Stimulated activated naive B cell treated with anti-CD40 and anti-IgM and Interleukin-4, amounts not matched to agents 10 μg/mL and 1 μg/mL and 100 μg/mL, for 72 hours (primary cell): Measurements from ENCODE around the gene MSI2.

Source experiments
- ATAC-seq, 2 donors: fragments of 150-1000 bp; cut with Tn5 transposase; replicated peaks; 2 replicates each; pipeline ENCODE4 v1.10.0; 2021; ENCODE audit warnings: moderate library complexity in 1 of 2
- DNase-seq: peaks from one replicate; pipeline ENCODE4 v3.0.0; 2021
- H3K27ac Mint-ChIP-seq: one replicate; pipeline ENCODE4 v1.8.0; 2022; ENCODE audit warnings: mild to moderate bottlenecking, mixed read lengths
- H3K27me3 Mint-ChIP-seq, 2 donors: one replicate each; pipeline ENCODE4 v1.8.0; 2022; ENCODE audit warnings: mixed read lengths in 2 of 2
- H3K36me3 Mint-ChIP-seq, 2 donors: one replicate each; pipeline ENCODE4 v1.8.0; 2022; ENCODE audit warnings: mixed read lengths in 2 of 2, mild to moderate bottlenecking in 1 of 2
- H3K4me1 Mint-ChIP-seq, 2 donors: one replicate each; pipeline ENCODE4 v1.8.0; 2022; ENCODE audit warnings: mixed read lengths in 2 of 2, mild to moderate bottlenecking in 1 of 2
- H3K4me3 Mint-ChIP-seq, 2 donors: one replicate each; pipeline ENCODE4 v1.8.0; 2022; ENCODE audit warnings: mild to moderate bottlenecking in 2 of 2, mixed read lengths in 2 of 2, moderate library complexity in 1 of 2
- H3K9me3 Mint-ChIP-seq, 2 donors: one replicate each; pipeline ENCODE4 v1.8.0; 2022; ENCODE audit warnings: mixed read lengths in 2 of 2, mild to moderate bottlenecking in 1 of 2

The MSI2 gene

GRCh38 chr17:57724729-57725125, 468.4 kb downstream of the MSI2 start:
- H3K9me3 Mint-ChIP-seq, result no peaks in the 10 kb centered on the region
- H3K27me3 Mint-ChIP-seq, result peaks cover 14 to 17% of the 10 kb centered on the region in 2 donors
- H3K36me3 Mint-ChIP-seq, result no peaks in the 10 kb centered on the region
- peaks cover 28 to 41% of the 10 kb centered on the region in 2 donors for H3K4me1 Mint-ChIP-seq
- no peak for DNase-seq
- no peak overlapping the region for H3K27ac Mint-ChIP-seq
- H3K4me3 Mint-ChIP-seq, result no peak overlapping the region
- no peak for ATAC-seq

- Mint-ChIP-seq H3K27me3 (peaks cover 14 to 17% of the 10 kb centered on the region in 2 donors), H3K9me3 (no peaks in the 10 kb centered on the region), H3K4me1 (peaks cover 35 to 50% of the 10 kb centered on the region in 2 donors), H3K27ac (peak overlapping the region; percentile 62), H3K36me3 (no peaks in the 10 kb centered on the region), H3K4me3 (no peak overlapping the region)
- no peak for DNase-seq
- ATAC-seq, result no peak
Measured at GRCh38 chr17:57726213-57726790, 470.0 kb downstream of the MSI2 start.

GRCh38 chr17:57726838-57727237, 470.5 kb downstream of the MSI2 start:
- Mint-ChIP-seq H3K27me3 (peaks cover 14 to 17% of the 10 kb centered on the region in 2 donors), H3K9me3 (no peaks in the 10 kb centered on the region), H3K4me3 (no peak overlapping the region), H3K36me3 (no peaks in the 10 kb centered on the region), H3K27ac (no peak overlapping the region), H3K4me1 (peaks cover 35 to 50% of the 10 kb centered on the region in 2 donors)
- no peak for ATAC-seq
- DNase-seq, result no peak

- peaks cover 35 to 50% of the 10 kb centered on the region in 2 donors for H3K4me1 Mint-ChIP-seq
- no peaks in the 10 kb centered on the region for H3K9me3 Mint-ChIP-seq
- no peak overlapping the region for H3K4me3 Mint-ChIP-seq
- DNase-seq (no peak), ATAC-seq (no peak)
- H3K36me3 Mint-ChIP-seq, result no peaks in the 10 kb centered on the region
- H3K27ac Mint-ChIP-seq, result no peak overlapping the region
- peaks cover 14 to 17% of the 10 kb centered on the region in 2 donors for H3K27me3 Mint-ChIP-seq
Measured at GRCh38 chr17:57727630-57728175, 471.4 kb downstream of the MSI2 start.

GRCh38 chr17:57730026-57730701, 473.8 kb downstream of the MSI2 start:
- Mint-ChIP-seq H3K27me3 (peaks cover 9 to 11% of the 10 kb centered on the region in 2 donors), H3K9me3 (no peaks in the 10 kb centered on the region), H3K4me1 (peaks cover 19 to 36% of the 10 kb centered on the region in 2 donors), H3K4me3 (no peak overlapping the region), H3K36me3 (no peaks in the 10 kb centered on the region), H3K27ac (no peak overlapping the region)
- DNase-seq (no peak), ATAC-seq (peak; percentile 44 to 59)

- no peak overlapping the region for H3K27ac Mint-ChIP-seq
- H3K36me3 Mint-ChIP-seq, result no peaks in the 10 kb centered on the region
- no peaks in the 10 kb centered on the region for H3K27me3 Mint-ChIP-seq
- ATAC-seq (no peak), DNase-seq (no peak)
- H3K4me1 Mint-ChIP-seq, result peaks cover 16 to 21% of the 10 kb centered on the region in 2 donors
- H3K4me3 Mint-ChIP-seq, result no peak overlapping the region
- H3K9me3 Mint-ChIP-seq, result no peaks in the 10 kb centered on the region
Measured at GRCh38 chr17:57732062-57732461, 475.7 kb downstream of the MSI2 start.

GRCh38 chr17:57733085-57733484, 476.8 kb downstream of the MSI2 start:
- Mint-ChIP-seq H3K27ac (no peak overlapping the region), H3K27me3 (no peaks in the 10 kb centered on the region), H3K36me3 (no peaks in the 10 kb centered on the region), H3K4me1 (peaks cover 16 to 21% of the 10 kb centered on the region in 2 donors), H3K9me3 (no peaks in the 10 kb centered on the region), H3K4me3 (no peak overlapping the region)
- ATAC-seq, result no peak
- DNase-seq, result no peak
